ENCODE results near the gene PITX1.
"Not testable (repeated sequence)": the region's sequence is repeated elsewhere in the genome, so short reads cannot be mapped to it uniquely, and the experiment has no call there.

Gene PITX1

DNA sequence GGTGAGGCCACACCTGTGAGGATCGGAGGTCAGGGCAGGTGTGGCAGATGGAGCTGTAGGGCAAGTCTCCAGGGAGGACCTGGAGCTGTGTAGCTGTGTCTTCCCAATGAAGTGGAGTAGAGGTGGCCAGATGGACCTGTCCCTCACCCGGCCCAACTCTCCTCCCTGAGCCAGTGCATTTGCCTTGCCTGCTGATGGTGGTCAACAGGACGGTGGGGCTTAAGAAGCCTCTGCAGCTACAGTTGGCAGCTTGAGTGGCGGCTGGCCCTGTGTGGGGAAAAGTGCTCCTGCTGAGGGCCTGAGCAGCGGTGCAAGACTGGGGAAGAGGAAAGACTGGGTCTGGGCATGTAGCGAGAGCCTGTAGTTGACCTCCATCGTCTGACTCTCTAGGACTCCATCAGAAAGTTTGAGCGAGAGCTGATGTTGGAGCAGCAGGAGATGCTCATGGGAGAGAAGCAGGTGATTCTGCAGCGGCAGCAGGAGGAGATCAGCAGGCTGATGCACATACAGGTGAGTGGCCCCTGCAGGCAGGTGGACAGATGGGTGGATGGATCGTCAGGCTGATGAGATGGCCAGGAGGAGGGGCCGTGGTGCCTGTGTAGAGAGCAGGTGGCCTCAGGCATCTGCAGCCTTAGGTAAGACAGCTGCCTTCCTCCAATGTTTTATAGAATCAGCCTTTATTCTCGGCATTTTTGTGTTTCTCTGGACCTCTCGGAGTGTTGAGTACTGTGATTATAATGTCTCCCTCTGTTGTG lies 24.9 kb downstream of the PITX1 start:
- FAIRE-seq = no peak

GRCh38 chr5:135008556-135008955 lies 25.5 kb downstream of the PITX1 start:
- no peak for FAIRE-seq

GRCh38 chr5:135007749-135008363 lies 26.2 kb downstream of the PITX1 start:
- no peak for FAIRE-seq

GRCh38 chr5:135007305-135007704 lies 26.7 kb downstream of the PITX1 start:
- FAIRE-seq = no peak

- FAIRE-seq = no peak
Observed at GRCh38 chr5:135005076-135005475, 29.0 kb downstream of the PITX1 start.

- FAIRE-seq = no peak
Observed at GRCh38 chr5:135004376-135004775, 29.7 kb downstream of the PITX1 start.

DNA sequence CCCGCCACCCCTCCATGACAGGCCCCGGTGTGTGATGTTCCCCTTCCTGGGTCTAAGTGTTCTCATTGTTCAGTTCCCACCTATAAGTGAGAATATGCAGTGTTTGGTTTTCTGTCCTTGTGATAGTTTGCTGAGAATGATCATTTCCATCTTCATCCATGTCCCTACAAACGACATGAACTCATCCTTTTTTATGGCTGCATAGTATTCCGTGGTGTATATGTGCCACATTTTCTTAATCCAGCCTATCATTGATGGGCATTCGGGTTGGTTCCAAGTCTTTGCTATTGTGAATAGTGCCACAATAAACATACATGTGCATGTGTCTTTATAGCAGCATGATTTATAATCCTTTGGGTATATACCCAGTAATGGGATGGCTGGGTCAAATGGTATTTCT lies 36.0 kb downstream of the PITX1 start:
- not testable (repeated sequence) for FAIRE-seq

- no peak for FAIRE-seq
Observed at GRCh38 chr5:134997015-134997414, 37.0 kb downstream of the PITX1 start.

- FAIRE-seq = no peak
Observed at GRCh38 chr5:134995850-134996402, 38.1 kb downstream of the PITX1 start.

DNA sequence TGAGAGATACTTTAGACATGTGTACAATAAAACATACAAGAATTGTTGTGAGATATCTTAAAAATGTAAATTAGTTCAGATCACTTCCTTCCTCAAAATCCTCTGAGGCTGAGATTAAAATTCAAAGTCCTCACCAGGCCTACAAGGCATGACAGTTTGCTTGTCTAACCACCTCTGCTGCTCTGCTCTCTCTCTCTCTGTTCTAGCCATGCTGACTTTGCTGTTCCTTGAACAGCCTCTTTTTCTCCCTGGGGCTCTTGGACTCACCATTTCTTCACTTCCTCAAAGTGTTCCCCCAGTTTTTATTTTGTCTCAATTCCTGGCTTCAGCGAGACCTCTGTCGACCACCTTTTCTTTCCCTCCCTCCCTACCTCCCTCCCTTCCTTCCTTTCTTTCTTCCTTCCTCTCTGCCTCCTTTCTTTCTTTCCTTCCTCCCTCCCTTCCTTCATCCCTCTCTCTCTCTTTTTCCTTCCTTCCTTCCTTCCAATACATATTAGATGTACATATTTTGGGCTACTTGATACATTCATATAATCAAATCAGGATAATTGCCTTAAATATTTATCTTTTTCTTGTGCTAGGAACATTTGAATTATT lies 39.4 kb downstream of the PITX1 start:
- no peak for FAIRE-seq

- FAIRE-seq = no peak
Observed at GRCh38 chr5:134993161-134993560, 40.9 kb downstream of the PITX1 start.

DNA sequence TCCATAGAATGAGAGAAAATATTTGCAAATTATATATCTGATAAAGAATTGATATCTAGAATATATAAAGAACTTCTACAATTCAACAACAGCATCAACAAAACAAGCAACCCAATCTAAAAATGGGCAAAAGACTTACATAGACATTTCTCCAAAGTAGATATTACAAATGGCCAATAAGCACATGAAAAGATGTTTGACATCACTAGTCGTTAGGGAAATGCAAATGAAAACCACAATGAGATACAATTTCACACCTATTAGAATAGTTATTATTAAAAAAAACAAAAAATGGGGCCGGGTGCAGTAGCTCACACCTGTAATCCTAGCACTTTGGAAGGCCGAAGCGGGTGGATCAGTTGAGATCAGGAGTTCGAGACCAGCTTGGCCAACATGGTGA lies 41.9 kb downstream of the PITX1 start:
- FAIRE-seq = no peak

DNA sequence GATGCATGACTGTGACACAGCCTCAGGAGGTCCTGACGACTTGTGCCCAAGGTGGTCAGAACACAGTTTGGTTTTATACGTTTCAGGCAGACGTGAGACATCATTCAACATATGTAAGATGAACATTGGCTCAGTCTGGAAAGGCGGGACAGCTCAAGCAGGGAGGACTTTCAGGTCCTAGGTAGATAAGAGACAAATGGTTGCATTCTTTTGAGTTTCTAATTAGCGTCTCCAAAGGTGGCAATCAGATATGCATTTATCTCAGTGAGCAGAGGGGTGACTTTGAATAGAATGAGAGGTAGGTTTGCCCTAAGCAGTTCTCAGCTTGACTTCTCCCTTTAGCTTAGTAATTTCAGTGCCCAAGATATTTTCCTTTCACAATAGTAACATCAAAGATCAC lies 43.8 kb downstream of the PITX1 start:
- FAIRE-seq = not testable (repeated sequence)

DNA sequence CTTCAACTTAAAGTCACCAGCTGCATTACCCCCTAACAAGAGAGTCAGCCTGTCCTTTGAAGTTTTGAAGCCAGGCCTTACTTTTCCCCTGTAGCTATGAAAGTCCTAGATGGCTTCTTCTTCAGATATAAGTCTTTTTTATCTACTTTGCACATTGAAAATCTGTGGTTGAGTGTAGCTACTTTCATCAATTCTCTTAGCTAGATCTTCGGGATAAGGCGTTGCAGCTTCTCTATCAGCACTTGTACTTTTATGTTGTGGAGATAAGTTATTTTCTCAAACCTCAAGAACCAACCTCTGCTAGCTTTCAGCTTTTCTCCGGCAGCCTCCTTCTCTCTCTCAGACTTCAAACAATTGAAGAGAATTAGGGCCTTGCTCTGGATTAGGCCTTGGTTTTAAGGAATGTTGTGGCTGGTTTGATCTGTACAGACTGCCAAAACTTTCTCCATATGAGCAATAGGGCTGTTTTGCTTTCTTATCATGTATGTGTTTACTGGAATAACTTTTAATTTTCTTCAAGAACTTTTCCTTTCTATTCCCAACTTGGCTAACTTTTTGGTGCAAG lies 44.7 kb downstream of the PITX1 start:
- FAIRE-seq = no peak

GRCh38 chr5:134982230-134982629 lies 51.8 kb downstream of the PITX1 start:
- no peak for FAIRE-seq

DNA sequence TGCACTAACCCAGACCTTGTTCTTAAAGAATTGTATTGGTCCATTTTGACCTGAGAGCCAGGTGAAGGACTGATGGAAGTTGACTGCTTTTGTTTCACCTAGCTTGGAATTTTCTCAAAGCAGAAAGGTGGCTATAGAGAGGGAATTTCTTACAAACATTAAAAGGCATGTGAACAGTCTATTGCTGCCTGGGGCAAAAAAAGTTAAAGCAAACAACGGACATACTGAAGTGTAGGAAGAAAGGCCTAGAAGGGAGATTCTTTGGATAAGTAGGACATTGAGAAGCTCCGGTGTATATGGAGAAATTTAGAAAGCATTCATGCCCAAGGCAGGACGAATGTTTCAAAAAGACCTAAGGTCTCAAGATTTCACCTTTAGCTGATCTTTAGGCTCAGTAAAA lies 54.6 kb downstream of the PITX1 start:
- FAIRE-seq = no peak

Data from colon (tissue), 2 donors.